GM10266 (cell line): ENCODE measurements around the gene VPS37C.

Experiments
- DNase-seq: peaks from one replicate; pipeline ENCODE4 v3.0.0; 2012; ENCODE audit errors: extremely low spot score
- CTCF ChIP-seq: IDR thresholded peaks from 2 replicates; pipeline ENCODE4 v1.5.1; 2012; ENCODE audit warnings: mild to moderate bottlenecking, low read depth; ENCODE audit not compliant: control insufficient read depth, insufficient read depth; ENCODE audit errors: missing control alignments

VPS37C gene

DNA sequence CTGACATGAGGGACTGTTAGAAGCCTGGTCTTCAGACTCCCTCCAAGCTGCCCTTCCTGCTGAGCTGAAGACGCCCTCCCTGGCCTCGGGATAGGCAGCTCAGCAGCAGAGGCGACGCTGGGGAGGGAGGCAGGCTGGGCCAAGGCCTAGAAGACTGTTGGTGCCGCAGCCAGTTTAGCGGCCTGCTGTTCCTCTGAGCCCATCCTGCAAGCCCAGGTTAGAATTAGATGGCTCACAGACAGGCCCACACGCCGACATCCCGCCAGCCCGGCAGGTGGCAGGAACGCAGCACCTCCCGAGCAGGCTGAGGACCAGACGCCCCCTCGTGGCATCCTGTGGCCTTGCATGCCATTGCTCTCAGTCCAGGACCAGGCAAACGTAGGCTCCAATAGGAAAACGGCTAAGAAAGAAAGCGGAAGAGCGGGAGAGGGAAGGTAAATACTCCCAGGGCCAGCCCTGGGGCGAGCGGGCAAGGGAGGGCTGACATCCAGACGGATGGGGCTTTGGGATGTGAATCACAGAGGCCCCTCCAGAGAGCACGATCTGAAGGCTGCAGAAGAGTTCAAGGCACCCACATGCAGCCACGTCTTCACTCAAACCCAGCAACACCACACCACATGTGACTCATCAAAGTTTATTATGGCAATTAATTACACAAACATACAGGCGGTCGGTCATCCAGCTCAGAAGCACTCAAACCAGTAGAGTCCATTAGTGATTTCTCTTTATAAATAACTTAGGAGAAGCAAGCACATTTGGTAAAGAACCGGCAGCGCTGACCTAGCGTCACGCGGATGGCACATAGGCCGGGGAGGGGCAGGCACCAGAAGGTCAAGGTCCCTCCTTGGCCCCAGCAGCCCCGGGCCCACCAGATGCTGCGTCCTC is 31.3 kb downstream of the VPS37C start:
- peak; percentile 100 for TF ChIP-seq CTCF
- DNase-seq = peak; percentile 96

DNA sequence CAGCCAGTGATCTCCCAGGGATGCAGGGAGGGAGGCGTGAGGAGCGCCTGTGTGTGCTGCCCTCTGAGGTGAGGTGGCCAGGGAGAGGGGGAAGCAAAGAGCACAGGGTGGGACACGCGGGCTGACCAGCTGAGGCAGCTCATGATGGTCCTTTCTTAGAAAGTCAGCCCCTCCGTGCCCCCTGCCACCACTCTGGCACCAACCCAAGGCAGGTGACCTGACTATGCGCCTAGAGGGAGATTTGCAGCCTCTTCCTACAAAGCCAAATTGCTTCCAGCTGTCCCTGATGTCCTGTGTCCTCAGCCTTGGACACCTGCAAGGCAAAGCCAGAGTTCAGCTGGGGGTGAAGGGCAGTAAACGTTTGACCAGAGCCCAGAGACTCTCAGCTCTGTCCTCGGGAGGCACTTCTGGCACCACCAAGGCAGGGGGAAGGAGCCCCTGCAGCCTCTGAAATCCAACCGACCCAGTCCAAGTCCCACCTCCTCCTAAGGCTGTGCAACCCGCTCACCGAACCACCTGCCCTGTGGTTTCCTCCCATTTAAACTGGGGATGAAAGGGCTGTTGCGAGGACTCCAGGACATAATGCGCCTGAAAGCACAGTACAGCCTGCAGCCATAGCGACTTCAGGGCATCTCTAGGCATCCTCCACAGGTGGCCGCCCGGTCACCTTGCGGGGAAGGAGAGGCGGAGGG is 32.1 kb downstream of the VPS37C start:
- DNase-seq = no peak
- no peak for TF ChIP-seq CTCF

DNA sequence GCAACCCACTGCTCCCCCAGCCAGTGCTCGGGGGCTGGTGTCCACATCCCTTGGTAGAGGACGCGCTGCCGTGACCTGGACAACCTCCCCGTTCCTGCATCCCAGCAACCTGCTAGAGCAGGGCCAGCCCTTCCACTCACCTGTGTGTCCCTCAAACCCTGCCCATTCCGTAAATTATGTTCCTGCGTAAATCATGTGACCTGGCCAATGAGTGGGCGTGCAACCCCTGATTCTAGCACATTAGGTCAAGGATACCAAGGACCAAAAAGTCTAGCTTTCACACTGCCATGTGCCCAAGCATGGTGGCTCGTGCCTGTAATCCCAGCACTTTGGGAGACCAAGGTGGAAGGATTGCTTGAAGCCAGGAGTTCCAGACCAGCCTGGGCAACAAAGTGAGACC is 33.2 kb downstream of the VPS37C start:
- no peak for TF ChIP-seq CTCF
- DNase-seq = no peak

- DNase-seq = no peak
- TF ChIP-seq CTCF = peak; percentile 8
Measured at GRCh38 chr11:61126256-61126655, 35.0 kb downstream of the VPS37C start.

DNA sequence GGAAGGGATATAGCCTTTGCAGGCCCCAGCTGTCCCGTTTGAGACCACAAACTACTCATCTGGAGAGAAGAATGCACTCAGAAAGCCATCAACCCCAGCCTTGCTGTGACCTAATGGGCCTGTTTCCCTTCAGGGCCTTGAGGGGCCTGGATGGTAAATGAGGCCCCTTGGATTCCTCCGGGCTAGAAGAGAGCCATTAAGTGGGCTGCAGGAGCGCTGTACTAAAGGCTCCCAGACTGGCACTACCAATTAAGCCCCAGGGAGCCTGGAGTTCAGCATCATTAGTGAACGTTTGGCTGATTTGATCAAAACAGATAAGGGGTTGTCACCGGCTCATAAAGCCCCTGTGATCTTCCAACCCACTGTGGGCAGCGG is 35.9 kb downstream of the VPS37C start:
- no peak for TF ChIP-seq CTCF
- no peak for DNase-seq

DNA sequence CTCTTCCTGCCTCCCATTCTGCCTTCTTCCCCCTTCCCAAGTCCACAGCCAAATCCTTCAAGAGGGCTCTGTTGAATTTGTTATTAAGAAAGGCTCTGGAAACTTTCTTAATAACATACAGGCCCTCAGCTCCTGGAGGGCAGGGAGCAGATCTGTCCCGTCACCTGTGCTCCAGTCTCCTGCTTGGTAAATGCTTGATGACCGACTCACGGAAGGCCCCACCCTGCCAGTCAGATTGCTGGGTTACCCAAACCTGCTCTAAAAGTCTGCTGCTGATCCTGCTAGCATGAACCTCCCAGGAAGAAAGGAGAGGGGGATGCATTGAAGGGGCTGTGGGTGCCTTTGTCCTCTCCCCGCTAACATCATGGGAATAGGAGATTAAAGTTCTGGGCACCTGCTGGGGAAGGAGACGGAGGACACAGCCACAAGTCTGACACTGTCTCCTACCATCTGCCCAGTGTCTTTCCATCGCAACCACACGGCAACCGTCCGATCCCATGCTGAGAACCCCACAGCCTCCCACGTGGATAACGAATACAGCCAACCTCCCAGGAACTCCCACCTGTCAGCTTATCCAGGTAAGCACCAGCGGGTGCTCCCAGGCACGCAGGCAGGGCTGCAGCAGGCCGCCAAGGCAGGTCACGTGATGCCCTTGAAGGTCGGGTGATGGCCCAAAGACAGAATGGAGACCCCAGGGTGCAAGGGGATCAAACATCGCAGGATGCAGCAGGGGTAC is 36.5 kb downstream of the VPS37C start:
- no peak for DNase-seq
- TF ChIP-seq CTCF = no peak
